Gastrocnemius medialis (tissue), 4 donors: ENCODE results near the gene SEMA6B. TPM values are rescaled to one million over a fixed set of nuclear protein-coding genes. Genes with fewer than 3 reads are reported as not detected.

Source experiments
- ATAC-seq, 2 donors: fragments of 150-250 bp; one replicate each; pipeline ENCODE4 v1.9.1; 2016
- DNase-seq, 2 donors: peaks; one replicate each; pipeline ENCODE4 v3.0.0-alpha.2; 2019
- H3K27ac ChIP-seq, 4 donors: fragments of 200-600 bp; sonication (generic); 1 replicate in 1 of 4; 2 replicates in 3 of 4; pipeline ENCODE4 v1.5.1; 2016 to 2018; ENCODE audit warnings: mild to moderate bottlenecking in 2 of 4, moderate library complexity in 1 of 4
- H3K27me3 ChIP-seq, 3 donors: fragments of 200-600 bp; sonication (generic) in 2 of 3; 1 replicate in 1 of 3; 2 replicates in 2 of 3; pipeline versions ENCODE4 v1.5.1 to v1.6.0; 2016 to 2019; ENCODE audit warnings: mild to moderate bottlenecking in 1 of 3, moderate library complexity in 1 of 3
- H3K36me3 ChIP-seq, 2 donors: fragments of 200-600 bp; sonication (generic) in 1 of 2; one replicate each; pipeline ENCODE4 v1.5.1; 2017 to 2018
- H3K4me1 ChIP-seq, 2 donors: fragments of 200-600 bp; sonication (generic) in 1 of 2; one replicate each; pipeline ENCODE4 v1.5.1; 2016 to 2017; ENCODE audit warnings: mild to moderate bottlenecking in 2 of 2
- H3K4me3 ChIP-seq, 4 donors: fragments of 200-600 bp; sonication (generic) in 3 of 4; 1 replicate in 1 of 4; 2 replicates in 3 of 4; pipeline ENCODE4 v1.5.1; 2016 to 2019; ENCODE audit warnings: mild to moderate bottlenecking in 2 of 4
- H3K9me3 ChIP-seq, 3 donors: fragments of 200-600 bp; sonication (generic) in 2 of 3; 1 replicate in 1 of 3; 2 replicates in 2 of 3; pipeline ENCODE4 v1.5.1; 2016 to 2019
- POLR2A ChIP-seq, 2 donors: fragments of 450-650 bp; IDR thresholded peaks; one replicate each; pipeline ENCODE4 v1.6.1; 2017; ENCODE audit warnings: antibody characterized with exemption in 2 of 2, mild to moderate bottlenecking in 2 of 2, moderate library complexity in 2 of 2
- in situ Hi-C, 4 donors: fragments of 200-750 bp; cut with MboI; loops; one replicate each; pipeline versions ENCODE4 v1.15.0 to v1.8.0; 2017; ENCODE audit warnings: low sequenced_read_pairs in 4 of 4
- intact Hi-C: fragments of 100-400 bp; cut with DNase I; formaldehyde crosslinking; loops from one replicate; pipeline ENCODE4 v1.15.1; 2023; ENCODE audit warnings: low total_unique reads
- total RNA-seq, 4 donors: library from RNA; depleted of rRNA; stranded (reverse); fragments of >200 nt; gene quantifications; one replicate each; pipeline versions ENCODE4 v1.1.0 to v1.2.3, GENCODE V29; 2016
- TF ChIP-seq, protein P1 (sequence below), 5 experiments: fragments of 450-650 bp in 3 of 5; fragments of 200-600 bp in 2 of 5; sonication (generic) in 2 of 5; IDR thresholded peaks in 4 of 5; conservative IDR thresholded peaks in 1 of 5; 1 replicate in 4 of 5; 2 replicates in 1 of 5; pipeline ENCODE4 v1.5.1; 2016 to 2019; ENCODE audit warnings: antibody characterized with exemption in 5 of 5, mild to moderate bottlenecking in 3 of 5, moderate library complexity in 3 of 5

The SEMA6B gene
- total RNA-seq, 4 donors from 2014 or later = 1.4 to 3.3 (median 2.6) TPM

DNA sequence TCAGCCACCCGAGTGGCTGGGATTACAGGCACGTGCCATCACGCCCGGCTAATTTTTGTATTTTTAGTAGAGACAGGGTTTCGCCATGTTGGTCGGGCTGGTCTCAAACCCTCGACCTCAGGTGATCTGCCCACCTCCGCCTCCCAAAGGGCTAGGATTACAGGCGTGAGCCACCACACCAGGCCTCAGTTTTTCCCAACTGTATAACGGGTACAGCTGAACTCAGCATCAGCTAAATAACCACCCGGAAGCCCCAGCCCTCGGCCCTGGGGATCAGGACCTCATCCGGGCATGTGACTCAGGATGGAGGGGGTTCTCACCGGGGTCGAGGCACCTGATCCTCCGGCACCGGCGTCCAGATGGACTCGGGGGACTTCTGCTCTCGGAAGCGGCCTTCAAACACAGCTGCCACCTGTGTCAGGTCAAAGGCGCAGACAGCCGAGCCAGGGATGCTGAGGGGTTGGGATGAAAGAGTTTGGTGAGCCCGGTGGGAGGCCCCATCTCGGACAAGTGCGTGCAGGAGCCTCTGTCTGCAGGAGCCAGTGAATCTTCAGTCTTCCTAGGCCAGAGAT is 8.9 kb downstream of the SEMA6B start:
- intact Hi-C loops (loop anchor here (10.0 kb wide), 1 partner anchor 224 kb away; no protein-coding TSS in a partner anchor), in situ Hi-C loops (no loop called here)
- no peak for ATAC-seq
- H3K27me3 ChIP-seq = no peaks in the 10 kb centered on the region
- no peaks in the 10 kb centered on the region for H3K4me1 ChIP-seq
- no peak for DNase-seq
- H3K36me3 ChIP-seq = no peaks in the 10 kb centered on the region
- TF ChIP-seq, protein P1, sequence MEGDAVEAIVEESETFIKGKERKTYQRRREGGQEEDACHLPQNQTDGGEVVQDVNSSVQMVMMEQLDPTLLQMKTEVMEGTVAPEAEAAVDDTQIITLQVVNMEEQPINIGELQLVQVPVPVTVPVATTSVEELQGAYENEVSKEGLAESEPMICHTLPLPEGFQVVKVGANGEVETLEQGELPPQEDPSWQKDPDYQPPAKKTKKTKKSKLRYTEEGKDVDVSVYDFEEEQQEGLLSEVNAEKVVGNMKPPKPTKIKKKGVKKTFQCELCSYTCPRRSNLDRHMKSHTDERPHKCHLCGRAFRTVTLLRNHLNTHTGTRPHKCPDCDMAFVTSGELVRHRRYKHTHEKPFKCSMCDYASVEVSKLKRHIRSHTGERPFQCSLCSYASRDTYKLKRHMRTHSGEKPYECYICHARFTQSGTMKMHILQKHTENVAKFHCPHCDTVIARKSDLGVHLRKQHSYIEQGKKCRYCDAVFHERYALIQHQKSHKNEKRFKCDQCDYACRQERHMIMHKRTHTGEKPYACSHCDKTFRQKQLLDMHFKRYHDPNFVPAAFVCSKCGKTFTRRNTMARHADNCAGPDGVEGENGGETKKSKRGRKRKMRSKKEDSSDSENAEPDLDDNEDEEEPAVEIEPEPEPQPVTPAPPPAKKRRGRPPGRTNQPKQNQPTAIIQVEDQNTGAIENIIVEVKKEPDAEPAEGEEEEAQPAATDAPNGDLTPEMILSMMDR (IDR thresholded peaks at IDR 0.05 in 4 of 5, conservative IDR thresholded peaks at IDR 0.05 in 1 of 5) = no peak
- no peak for TF ChIP-seq POLR2A (IDR thresholded peaks at IDR 0.05)
- no peaks in the 10 kb centered on the region for H3K9me3 ChIP-seq
- no peak overlapping the region for H3K27ac ChIP-seq
- no peak overlapping the region for H3K4me3 ChIP-seq

DNA sequence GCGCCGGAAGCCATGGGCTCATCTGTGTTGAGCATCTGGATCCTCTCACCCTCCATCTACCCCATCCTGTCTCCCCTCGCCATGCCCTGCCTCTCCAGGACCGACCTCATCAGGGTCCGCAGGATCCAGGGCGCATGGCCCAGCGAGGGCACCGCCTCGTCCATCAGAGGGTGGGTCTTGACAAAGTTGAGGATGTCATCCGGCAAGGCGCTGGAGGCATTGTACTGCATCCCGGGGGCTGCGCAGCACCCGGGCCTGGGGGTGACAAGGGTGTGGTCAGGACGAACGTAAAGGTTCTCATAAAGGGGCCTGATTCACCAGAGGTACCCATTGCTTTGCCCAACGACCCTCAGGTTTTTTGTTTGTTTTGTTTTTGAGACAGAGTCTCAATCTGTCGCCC is 9.5 kb downstream of the SEMA6B start:
- no peak overlapping the region for H3K4me3 ChIP-seq
- in situ Hi-C loops = no loop called here
- intact Hi-C loops = loop anchor here (10.0 kb wide), 1 partner anchor 225 kb away; no protein-coding TSS in a partner anchor
- DNase-seq (no peak), ATAC-seq (no peak)
- H3K4me1 ChIP-seq = no peaks in the 10 kb centered on the region
- H3K9me3 ChIP-seq = no peaks in the 10 kb centered on the region
- TF ChIP-seq POLR2A (IDR thresholded peaks at IDR 0.05) = no peak
- TF ChIP-seq, protein P1 (IDR thresholded peaks at IDR 0.05 in 4 of 5, conservative IDR thresholded peaks at IDR 0.05 in 1 of 5) = no peak
- no peaks in the 10 kb centered on the region for H3K36me3 ChIP-seq
- H3K27me3 ChIP-seq = no peaks in the 10 kb centered on the region
- no peak overlapping the region for H3K27ac ChIP-seq

DNA sequence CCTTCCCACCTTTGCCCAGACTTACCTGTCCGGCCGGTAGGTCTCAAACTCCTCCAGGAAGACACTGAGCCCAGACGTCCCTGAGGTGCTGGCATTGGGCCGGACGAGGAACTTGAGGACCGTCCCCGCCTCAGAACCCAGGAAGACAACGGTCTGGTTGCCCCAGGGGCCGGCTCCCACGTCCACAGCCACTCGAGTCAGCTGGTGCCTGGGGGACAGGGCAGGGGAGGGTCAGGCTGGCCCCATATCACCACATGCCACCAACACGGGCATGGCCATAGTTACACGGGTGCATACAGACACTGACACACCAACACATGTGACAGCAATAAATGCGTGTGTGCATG is 11.3 kb downstream of the SEMA6B start:
- Histone ChIP-seq H3K9me3 (no peaks in the 10 kb centered on the region), H3K4me3 (no peak overlapping the region), H3K36me3 (no peaks in the 10 kb centered on the region), H3K4me1 (no peaks in the 10 kb centered on the region), H3K27me3 (no peaks in the 10 kb centered on the region), H3K27ac (no peak overlapping the region)
- intact Hi-C loops (no loop called here), in situ Hi-C loops (no loop called here)
- ATAC-seq = no peak
- TF ChIP-seq, protein P1 (IDR thresholded peaks at IDR 0.05 in 4 of 5, conservative IDR thresholded peaks at IDR 0.05 in 1 of 5) = no peak
- TF ChIP-seq POLR2A (IDR thresholded peaks at IDR 0.05) = no peak
- DNase-seq = no peak

DNA sequence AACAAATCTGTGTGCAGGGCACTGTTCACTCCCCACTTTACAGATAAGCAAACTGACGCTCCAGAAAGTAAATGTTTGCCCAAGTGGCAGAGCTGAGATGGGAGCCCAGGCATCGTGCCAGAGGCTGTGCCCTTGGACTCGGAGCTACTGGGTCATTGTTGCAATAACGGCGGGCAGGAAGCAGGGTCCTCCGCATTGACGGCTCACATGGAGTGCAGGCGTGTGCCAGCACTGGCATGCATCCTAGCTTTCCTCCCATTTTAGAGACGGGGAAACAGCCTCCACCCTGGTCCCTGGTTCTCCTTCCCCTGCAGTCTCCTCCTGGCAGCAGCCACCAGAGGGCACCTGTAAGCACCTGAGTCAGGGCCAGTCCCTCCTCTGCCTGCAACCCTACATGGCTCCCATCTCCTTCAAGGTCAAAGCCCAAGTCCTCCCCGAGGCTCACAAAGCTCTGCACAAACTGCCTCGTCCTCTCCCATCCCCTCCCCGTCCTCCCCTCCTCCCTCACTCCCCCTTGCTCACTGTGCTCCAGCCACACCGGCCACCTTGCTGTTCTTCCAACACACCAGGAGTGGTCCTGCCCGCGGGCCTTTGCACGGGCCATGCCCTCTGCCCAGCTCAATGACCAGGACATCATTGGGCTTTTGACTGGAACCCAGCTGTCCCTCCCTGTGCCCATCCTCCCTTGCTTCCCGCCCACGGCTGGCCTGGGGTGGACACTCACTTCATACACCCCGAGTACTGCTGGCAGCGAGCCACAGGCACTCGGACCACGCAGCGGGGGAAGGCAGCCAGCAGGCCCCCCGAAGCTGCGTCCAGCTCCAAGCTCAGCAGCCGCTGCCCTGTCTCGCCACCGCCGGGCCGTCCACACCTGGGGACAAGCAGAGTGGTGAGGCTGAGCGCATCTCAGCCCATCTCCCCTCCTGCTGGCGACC is 11.9 kb downstream of the SEMA6B start:
- Histone ChIP-seq H3K27me3 (no peaks in the 10 kb centered on the region), H3K4me3 (no peak overlapping the region), H3K9me3 (no peaks in the 10 kb centered on the region), H3K27ac (no peak overlapping the region), H3K4me1 (no peaks in the 10 kb centered on the region), H3K36me3 (no peaks in the 10 kb centered on the region)
- intact Hi-C loops = no loop called here
- ATAC-seq (peak in 1 of 2 donors; percentile 21), DNase-seq (no peak)
- in situ Hi-C loops = no loop called here
- TF ChIP-seq POLR2A (IDR thresholded peaks at IDR 0.05) = no peak
- TF ChIP-seq, protein P1 (IDR thresholded peaks at IDR 0.05 in 4 of 5, conservative IDR thresholded peaks at IDR 0.05 in 1 of 5) = peak in 1 of 5 experiments; percentile 18
